Stromal cell of bone marrow (primary cell): ENCODE results near the gene SLC13A3.

Experiments used
- DNase-seq: peaks from one replicate; pipeline ENCODE4 v3.0.0-alpha.2; 2012; ENCODE audit warnings: low read depth

Gene SLC13A3

GRCh38 chr20:46652699-46653098 is 1.4 kb upstream of the SLC13A3 start:
- peak; percentile 5 for DNase-seq

- no peak for DNase-seq
These were observed 626 bp downstream of the SLC13A3 start for GRCh38 chr20:46650575-46651090.

- DNase-seq = no peak
These were observed 1.2 kb downstream of the SLC13A3 start for GRCh38 chr20:46649965-46650542.

- no peak for DNase-seq
These were observed 1.7 kb downstream of the SLC13A3 start for GRCh38 chr20:46649650-46649949.

GRCh38 chr20:46648903-46649649 is 2.2 kb downstream of the SLC13A3 start:
- DNase-seq = no peak

- DNase-seq = no peak
These were observed 3.8 kb downstream of the SLC13A3 start for GRCh38 chr20:46647469-46647868.

GRCh38 chr20:46646659-46647380 is 4.4 kb downstream of the SLC13A3 start:
- no peak for DNase-seq

GRCh38 chr20:46646122-46646521 is 5.1 kb downstream of the SLC13A3 start:
- DNase-seq = no peak

- DNase-seq = no peak
These were observed 6.5 kb downstream of the SLC13A3 start for GRCh38 chr20:46644733-46645132.

GRCh38 chr20:46644160-46644559 is 7.1 kb downstream of the SLC13A3 start:
- no peak for DNase-seq

- DNase-seq = no peak
These were observed 8.3 kb downstream of the SLC13A3 start for GRCh38 chr20:46642969-46643343.

- no peak for DNase-seq
These were observed 8.8 kb downstream of the SLC13A3 start for GRCh38 chr20:46642265-46642968.

- no peak for DNase-seq
These were observed 9.8 kb downstream of the SLC13A3 start for GRCh38 chr20:46641424-46641823.

GRCh38 chr20:46640536-46641311 is 10.5 kb downstream of the SLC13A3 start:
- DNase-seq = no peak

GRCh38 chr20:46640044-46640443 is 11.2 kb downstream of the SLC13A3 start:
- DNase-seq = no peak

- DNase-seq = no peak
These were observed 11.7 kb downstream of the SLC13A3 start for GRCh38 chr20:46639587-46639986.

- DNase-seq = no peak
These were observed 12.4 kb downstream of the SLC13A3 start for GRCh38 chr20:46638898-46639274.

GRCh38 chr20:46638134-46638897 is 12.9 kb downstream of the SLC13A3 start:
- DNase-seq = no peak

GRCh38 chr20:46637427-46638133 is 13.7 kb downstream of the SLC13A3 start:
- no peak for DNase-seq

GRCh38 chr20:46637020-46637419 is 14.2 kb downstream of the SLC13A3 start:
- no peak for DNase-seq
